ENCODE measurements around the gene GALNT1.
"Not testable (repeated sequence)": the region's sequence is repeated elsewhere in the genome, so short reads cannot be mapped to it uniquely, and the experiment has no call there.

GALNT1 gene

DNA sequence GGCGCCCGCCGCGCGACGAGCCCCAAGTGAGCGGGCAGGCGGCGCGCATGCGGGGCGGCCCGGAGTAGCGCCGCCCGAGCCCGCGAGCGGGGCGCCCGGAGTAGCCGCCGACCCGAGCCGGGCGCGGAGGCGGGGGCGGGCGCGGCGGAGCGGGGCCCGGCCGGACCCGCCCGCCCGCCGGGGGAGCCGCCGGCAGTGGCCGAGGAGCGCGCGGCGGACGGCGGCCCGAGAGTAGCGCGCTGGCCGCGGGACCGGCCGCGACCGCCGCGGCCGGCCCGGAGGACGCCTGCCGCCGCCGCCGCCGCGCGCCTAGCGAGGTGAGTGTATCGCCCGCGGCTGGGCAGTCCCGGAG is at the start of gene GALNT1:
GALNT1 (plus strand) TSS at position 195 of the 352 bp plus-strand sequence. CDS start 72,923 bp downstream, outside the sequence.
- DNase-seq (ENCODE audit: low read depth in 1 of 2, low spot score in 1 of 2): no peak

DNA sequence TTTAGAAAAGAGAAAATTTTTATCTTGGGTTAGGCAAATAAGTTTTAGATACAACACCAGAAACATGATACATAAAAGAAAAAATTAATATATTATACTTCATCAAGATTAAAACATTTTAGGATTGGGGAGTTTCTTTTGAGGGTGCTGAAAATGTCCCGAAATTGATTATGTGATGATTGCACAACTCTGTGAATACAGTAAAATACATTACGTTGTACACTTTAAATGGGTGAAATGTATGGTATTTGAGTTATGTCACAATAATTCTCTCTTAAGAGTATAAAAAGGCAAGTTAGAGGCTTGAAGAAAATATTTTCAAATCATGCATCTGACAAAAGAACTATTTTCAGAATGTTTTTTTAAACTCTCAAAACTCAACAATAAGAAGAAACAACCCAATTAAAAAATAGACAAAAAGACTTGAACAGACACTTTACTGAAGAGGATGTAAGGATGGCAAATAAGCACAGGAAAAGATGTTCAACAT is 47.6 kb upstream of the GALNT1 start:
- no peak for DNase-seq (ENCODE audit: low read depth in 1 of 2, low spot score in 1 of 2)

DNA sequence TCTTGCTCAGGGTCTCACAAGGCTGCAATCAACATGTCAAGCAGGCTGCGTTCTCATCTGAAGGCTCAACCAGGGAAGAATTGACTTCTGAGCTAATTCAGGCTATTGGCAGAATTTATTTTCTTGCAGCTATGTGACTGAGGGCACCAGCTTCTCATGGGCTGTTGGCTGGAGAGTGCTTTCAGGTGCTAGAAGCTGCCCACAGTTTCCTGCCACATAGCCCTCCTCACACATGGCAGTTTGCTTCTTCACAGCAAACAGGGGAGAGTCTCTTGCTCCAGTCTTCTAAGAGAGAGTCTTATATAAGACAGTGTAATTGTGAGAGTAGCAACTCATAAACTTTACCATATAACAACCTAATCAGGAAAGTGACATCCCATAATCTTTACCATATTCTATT is 46.2 kb upstream of the GALNT1 start:
- DNase-seq (ENCODE audit: low read depth in 1 of 2, low spot score in 1 of 2): no peak

DNA sequence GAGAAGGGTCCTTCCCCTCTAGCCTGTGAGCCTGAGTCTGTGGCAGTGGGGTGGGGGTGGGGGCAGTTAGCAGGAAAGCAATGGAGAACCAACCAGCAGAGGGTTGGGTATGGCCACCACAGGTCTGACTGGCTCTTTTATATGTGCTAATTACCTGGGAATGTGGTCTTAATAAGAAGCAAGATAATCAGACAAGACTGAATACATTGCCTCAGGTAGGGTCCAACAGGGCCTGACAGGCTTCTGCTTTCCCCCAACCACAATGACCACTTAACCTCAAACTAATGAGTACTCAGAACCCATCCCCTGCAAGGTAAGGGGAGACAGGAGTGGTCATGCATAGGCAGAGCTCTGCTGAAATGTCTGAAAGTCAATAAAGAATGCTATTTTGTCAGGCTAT is 39.2 kb upstream of the GALNT1 start:
- DNase-seq (ENCODE audit: low read depth in 1 of 2, low spot score in 1 of 2): no peak

DNA sequence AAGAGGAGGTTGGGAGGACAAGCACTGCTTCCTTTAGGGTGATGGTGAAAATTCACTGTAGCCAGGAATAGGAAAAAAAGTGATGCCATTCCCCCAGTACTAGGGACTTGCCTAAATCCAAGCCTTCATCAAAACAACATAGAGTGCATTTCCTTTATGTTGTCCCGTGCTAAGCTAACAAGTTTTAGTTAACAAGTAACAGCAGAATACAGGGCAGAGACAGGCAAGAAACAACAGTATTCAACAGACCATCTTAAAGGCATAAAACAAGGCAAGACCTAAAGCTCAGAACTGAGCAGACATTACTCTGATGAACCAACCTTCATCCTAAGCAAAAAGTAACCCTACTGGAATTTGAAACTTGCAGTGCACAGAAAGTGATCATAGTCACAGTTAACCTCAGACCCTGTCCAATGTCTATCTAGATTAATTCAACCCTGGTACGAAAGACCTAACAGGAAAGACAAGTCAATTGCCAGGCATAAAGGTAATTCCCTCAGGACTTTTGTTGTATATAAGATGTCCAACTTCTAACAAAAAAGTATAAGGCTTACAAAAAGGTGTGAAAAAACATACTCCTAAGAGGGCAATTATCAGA is 34.4 kb upstream of the GALNT1 start:
- DNase-seq (ENCODE audit: low read depth in 1 of 2, low spot score in 1 of 2): no peak

DNA sequence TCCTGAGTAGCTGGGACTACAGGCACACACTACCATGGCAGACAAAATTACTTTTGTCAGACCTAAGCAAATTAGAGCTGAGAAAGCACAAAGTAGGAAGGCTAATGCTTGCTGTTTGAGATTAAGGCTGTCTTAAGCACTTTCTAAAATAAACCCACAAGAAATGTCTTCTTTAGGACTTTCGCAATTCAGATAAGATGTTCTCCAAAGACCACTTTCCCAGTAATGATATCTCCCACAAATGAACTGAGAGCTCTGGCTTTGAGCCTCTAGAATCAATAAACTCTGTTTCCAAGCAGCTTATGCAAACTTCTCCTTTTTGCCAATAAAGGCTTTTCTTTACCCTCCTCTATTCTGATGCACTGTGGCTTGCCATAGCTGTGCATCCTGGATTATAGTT is 32.0 kb upstream of the GALNT1 start:
- no peak for DNase-seq (ENCODE audit: low read depth in 1 of 2, low spot score in 1 of 2)

DNA sequence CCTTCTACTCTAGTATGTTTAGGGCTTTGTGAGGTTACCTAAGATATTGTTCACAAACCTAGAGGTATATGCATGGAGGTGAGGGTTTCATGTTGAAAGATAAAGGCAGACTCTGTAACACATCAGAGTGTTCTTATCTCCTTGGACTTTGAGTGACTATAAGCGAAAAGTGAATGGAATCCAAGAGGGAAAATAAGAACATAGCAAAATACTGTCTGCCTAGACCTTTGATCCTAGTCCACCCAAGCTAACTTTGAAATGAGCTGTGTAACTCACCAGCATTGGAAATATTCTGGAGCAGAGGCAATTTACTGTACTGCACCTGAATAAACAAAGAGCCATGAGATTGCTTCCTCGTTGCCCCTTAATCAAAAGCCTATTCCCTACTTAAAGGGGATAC is 28.2 kb upstream of the GALNT1 start:
- DNase-seq (ENCODE audit: low read depth in 1 of 2, low spot score in 1 of 2): no peak

DNA sequence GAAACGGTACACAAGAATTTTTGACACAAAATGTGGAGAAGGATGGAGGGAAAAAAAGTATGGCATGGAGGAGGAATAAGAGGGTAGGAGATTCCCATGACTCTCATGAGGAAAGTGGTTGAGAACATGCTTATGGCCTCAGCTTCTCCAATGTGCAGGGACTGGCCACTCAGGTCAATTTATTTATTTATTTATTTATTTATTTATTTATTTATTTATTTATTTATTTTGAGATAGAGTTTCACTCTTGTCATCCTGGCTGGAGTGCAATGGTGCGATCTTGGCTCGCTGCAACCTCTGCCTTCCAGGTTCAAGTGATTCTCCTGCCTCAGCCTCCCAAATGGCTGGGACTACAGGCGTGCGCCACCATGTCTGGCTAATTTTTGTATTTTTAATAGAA is 26.0 kb upstream of the GALNT1 start:
- not testable (repeated sequence) for DNase-seq (ENCODE audit: low read depth in 1 of 2, low spot score in 1 of 2)

DNA sequence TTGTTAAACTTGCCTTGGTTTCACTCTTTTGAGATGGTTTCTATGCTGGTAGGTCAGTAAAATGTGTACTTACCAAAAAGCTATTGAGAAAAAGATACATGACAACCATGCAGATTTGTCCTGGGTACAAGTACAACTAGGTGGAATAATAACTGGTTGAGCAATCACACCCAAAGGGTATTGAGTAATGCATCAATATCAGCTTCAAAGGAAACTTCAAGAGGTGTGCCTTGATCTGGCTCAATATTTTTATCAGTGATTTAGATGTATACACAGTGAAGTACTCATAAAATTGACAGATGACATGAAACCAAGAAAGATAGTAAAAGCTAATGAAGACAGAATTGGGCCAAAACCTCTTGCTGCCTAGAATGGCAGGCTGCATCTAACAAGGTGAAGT is 21.7 kb upstream of the GALNT1 start:
- no peak for DNase-seq (ENCODE audit: low read depth in 1 of 2, low spot score in 1 of 2)

DNA sequence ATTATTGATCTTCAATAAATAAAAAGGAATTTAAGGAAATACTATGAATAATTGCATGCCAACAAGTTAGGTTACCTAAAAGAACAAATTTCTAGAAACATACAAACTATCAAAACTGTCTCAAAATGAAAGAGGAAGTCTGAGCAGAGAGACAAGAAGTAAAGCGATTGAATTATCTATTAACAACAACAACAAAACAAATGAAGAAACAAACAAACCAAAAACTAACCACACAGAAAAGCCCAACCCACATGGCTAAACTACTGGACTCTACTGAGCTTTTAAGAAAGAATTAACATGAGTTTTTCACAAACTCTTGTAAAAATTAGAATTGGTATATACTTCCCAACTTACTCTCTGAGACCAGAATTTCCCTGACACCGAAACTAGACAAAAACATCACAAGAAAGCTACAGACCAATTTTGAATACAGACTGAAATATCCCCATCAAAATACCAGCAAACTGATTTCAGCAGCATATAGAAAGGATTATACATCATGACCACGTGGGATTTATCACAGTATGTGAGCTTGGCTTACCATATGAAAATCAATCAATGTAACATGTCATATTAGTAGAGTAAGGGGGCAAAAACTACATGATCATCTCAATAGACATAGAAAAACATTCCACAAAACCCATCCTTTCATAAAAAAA is 16.6 kb upstream of the GALNT1 start:
- DNase-seq (ENCODE audit: low read depth in 1 of 2, low spot score in 1 of 2): no peak

DNA sequence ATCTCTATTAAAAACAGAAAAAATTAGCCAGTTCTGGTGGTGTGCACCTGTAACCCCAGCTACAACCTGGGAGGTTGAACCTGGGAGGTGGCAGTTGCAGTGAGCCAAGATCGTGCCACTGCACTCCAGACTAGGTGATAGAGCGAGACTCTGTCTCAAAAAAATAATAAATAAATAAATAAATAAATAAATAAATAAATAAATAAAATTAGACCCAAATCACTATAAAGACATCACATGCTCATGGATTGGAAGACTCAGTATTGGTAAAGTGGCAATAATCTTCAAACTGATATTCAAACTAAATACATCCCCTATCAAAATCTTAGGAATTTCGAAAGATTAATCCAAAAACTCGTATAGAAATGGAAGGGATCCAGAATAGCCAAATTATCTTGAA is 15.5 kb upstream of the GALNT1 start:
- no peak for DNase-seq (ENCODE audit: low read depth in 1 of 2, low spot score in 1 of 2)

DNA sequence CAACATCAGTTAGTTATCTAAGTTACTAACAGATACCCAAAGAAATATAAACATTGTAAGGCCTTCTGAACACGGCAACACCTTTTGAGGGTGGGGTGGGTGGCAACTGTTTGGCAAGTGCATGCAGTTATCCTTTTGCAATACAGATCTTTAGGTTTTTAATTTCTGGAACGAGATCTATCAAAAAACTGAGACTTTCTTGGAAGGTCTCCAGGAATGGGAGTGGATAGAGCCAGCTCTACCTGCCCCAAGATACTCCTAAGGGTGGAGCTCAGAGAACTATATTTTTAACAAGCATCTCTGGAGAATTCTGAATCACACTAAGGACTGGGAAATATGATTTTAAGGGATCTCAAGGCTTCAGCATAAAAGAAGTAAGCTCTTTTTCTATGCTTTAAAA is 11.4 kb upstream of the GALNT1 start:
- DNase-seq (ENCODE audit: low read depth in 1 of 2, low spot score in 1 of 2): no peak

DNA sequence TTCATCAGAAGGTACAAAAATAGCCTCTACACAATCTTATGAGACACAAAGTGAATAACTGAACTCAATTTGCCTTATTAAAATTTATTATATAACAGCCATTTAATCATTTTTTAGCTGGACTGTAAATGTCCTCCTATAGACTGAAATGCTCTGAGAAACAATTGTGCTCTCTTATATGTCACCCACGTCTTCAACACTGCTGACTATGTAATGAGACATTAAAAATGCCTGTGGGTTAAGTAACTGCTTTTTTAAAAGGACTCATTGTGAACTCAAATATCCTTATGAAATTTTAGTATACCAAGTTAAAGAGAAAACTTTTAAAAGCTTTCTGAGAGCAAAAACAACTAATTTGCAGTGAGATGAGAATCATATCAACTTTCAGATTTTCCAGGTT is 10.4 kb upstream of the GALNT1 start:
- no peak for DNase-seq (ENCODE audit: low read depth in 1 of 2, low spot score in 1 of 2)

DNA sequence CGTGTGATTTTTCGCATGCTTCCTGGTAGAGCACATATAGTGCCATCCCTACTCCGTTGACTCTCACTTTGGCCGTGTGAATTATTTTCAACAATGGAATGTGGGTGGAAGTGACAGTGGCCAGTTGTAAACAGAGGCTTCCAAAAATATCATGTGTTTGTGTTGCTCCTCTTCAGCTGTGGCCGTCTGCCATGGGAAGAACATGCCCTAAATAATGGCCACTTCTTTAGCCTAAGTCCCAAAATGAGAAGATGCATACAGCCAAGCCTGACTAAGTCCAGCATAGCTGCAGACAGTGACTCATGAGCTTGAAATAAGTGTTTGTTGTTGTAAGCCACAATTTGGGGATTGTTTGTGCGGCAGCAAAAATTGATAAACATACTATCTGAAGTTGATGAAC is 8.9 kb upstream of the GALNT1 start:
- DNase-seq (ENCODE audit: low read depth in 1 of 2, low spot score in 1 of 2): no peak

DNA sequence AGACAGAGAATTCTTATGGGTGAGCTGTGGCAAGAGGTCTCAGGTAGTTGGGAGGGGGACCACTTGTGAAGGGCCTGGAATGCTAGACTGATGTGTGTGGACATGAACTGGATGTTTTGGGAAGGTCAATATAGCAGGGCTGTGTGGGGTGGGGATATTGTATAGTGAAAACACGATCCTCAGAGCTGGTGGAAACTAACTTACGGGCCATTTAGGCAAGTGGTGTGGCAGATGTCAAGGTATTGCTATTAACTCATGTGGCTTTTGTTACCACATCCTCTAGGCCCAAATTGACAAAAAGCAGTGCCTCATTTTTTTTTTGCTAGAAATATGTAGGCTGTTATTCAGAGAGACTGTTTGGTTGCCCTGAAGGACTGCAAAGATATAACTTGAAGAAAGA is 8.0 kb upstream of the GALNT1 start:
- DNase-seq (ENCODE audit: low read depth in 1 of 2, low spot score in 1 of 2): no peak

DNA sequence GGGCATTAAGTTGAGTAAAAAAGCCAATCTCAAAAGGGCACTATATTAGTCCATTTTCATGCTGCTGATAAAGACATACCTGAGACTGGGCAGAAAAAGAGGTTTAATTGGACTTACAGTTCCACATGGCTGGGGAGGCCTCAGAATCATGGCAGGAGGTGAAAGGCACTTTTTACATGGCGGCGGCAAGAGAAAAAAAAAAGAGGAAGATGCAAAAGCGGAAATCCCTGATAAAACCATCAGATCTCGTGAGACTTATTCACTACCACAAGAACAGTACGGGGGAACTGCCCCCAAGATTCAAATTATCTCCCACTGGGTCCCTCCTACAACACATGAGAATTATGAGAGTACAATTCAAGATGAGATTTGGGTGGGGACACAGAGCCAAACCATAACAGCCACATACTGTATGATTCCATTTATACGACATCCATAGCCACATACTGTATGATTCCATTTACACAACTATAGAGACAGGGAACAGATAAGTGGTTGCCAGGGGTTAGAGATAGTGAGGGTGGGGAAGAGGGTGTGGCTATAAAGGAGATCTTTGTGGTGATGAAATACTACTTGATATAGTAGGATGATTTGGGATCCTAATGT is 5.2 kb upstream of the GALNT1 start:
- not testable (repeated sequence) for DNase-seq (ENCODE audit: low read depth in 1 of 2, low spot score in 1 of 2)

DNA sequence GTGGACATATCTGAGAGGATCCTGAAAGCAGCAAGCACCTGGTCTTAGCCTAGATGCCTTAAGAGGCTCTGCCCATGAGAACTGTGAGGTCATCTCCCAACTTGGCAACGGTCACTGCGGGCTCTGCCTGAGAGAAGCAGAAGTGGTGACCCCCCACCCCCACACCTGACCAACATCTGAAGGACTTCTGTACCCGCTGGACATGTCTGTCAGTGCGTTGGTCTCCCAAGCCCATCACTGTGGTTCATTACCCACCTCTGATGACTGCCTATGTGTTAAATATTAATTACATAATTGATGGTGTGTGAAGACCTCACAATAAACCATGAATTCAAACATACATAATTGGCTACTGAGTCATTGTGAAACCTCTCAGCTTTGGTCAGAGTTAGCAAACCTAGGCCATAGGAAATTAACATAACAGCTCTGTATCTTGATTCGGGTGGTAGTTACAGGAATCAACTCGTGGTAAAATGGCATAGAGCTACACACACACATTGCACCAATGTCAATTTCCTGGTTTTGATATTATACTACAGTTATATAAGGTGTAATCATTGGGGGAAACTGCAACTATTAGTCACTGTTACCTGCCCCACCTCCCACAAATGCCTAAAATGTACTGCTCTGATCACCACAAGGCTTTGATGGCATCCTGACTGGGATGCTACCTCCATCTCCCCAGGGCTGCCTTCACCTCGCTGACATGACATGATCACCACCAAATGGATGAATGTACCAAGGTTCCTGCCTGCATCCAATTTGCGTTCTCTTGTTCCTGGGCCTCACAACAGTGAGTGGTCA is 4.3 kb upstream of the GALNT1 start:
- no peak for DNase-seq (ENCODE audit: low read depth in 1 of 2, low spot score in 1 of 2)

DNA sequence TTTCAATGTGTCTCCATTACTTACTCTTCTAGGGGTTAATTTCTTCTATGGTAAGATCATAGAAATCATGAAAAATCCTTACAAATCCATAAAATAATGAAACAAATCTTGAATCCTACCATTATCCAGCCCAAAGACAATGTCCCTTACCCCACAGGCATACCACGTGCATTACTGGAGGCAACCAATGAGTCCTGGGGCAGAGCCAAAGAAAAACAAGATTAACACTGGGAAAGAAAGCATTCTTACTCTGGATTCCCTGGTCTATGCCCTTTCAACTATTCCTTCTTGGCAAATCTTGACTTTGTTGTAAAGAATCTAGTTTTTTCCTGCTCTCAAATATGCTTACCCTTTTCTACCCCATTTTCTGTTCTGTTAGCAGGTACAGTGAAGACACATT is 3.1 kb upstream of the GALNT1 start:
- no peak for DNase-seq (ENCODE audit: low read depth in 1 of 2, low spot score in 1 of 2)

DNA sequence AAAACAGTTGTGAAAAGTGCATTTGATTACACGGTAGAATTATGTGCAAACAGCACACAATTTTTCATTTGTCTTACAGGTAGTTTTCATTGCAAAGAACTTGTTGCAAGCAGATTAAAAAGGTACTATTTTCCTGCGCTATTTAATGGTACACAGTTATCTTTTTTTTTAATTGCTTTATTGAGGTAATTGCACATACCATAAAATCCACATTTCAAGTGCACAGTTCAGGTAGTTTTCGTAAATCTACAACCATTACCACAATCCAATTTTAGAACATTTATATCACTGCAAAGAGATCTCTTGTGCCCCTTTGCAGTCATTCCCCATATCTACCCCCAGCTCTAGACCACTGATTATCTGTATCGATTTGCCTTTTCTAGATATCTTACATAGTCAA is 2.6 kb upstream of the GALNT1 start:
- DNase-seq (ENCODE audit: low read depth in 1 of 2, low spot score in 1 of 2): no peak

DNA sequence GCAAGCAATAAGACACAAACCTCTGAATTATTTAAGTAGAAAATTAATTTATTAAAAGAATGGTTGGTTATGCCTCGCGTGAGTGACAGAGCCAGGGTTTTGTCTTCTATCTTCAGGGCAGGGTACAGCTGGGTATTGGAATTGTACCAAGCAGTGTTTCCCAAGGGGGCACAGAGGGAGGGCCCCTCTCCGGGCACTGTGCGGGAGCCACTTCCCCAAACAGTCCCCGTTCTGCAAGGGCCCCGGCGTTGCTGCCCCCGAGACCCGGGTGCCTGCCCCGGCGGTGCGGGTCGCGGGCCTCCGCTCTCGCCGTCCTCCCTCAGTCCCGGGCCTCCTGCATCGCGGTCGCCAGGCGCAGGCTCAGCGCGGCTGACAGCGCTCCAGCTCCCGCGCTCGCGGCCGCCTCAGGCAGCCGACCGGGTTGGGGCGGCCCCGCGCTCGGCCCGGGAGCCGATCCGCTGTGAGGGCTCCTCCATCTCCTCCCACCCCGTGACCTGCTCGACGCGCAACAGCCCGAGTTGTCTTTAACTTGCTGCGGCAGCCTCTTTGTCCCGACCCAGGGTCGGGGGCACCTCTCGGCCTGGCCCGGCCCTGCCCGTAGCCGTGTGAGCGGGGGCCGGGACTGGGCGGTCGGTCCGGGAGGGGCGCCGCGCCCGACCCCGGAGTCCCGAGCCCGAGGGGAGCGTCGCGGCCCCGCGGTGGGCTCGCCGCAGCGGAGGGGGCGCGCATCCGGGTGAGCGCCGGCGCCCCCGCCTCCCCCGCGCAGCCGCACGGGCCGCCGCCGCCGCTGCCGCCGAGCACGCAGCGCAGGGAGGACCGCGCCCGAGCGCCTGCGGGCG is 620 bp upstream of the GALNT1 start:
- peak; percentile 13 to 43 for DNase-seq (ENCODE audit: low read depth in 1 of 2, low spot score in 1 of 2)
